NOMO-1 treated with DMSO at 0.1 percent for 48 hours (cell line): ENCODE data around the gene CDV3.

Experiments used
- DNase-seq: peaks from one replicate; lab custom pipeline; 2025; ENCODE audit not compliant: unreplicated experiment; lab: John Stamatoyannopoulos, UW

Gene CDV3

GRCh38 chr3:133563816-133564215, 9.7 kb upstream of the CDV3 start:
- no peak for DNase-seq

GRCh38 chr3:133568294-133569014, 5.0 kb upstream of the CDV3 start:
- no peak for DNase-seq

- DNase-seq: no peak
These were observed 3.1 kb upstream of the CDV3 start for GRCh38 chr3:133570139-133570936.

- no peak for DNase-seq
These were observed 2.6 kb upstream of the CDV3 start for GRCh38 chr3:133570937-133571320.

- no peak for DNase-seq
These were observed 1.1 kb upstream of the CDV3 start for GRCh38 chr3:133572158-133573053.

GRCh38 chr3:133573054-133573628, 345 bp upstream of the CDV3 start:
- no peak for DNase-seq

GRCh38 chr3:133574260-133574881, 885 bp downstream of the CDV3 start:
- no peak for DNase-seq

GRCh38 chr3:133575086-133575485, 1.6 kb downstream of the CDV3 start:
- no peak for DNase-seq

GRCh38 chr3:133576169-133576568, 2.7 kb downstream of the CDV3 start:
- DNase-seq: no peak

- no peak for DNase-seq
These were observed 5.2 kb downstream of the CDV3 start for GRCh38 chr3:133578548-133579191.

GRCh38 chr3:133583396-133583795, 9.9 kb downstream of the CDV3 start:
- no peak for DNase-seq

- DNase-seq: no peak
These were observed 14.5 kb downstream of the CDV3 start for GRCh38 chr3:133588035-133588434.

- no peak for DNase-seq
These were observed 15.4 kb downstream of the CDV3 start for GRCh38 chr3:133588784-133589465.

- no peak for DNase-seq
These were observed 16.0 kb downstream of the CDV3 start for GRCh38 chr3:133589503-133589902.

GRCh38 chr3:133591271-133591742, 17.8 kb downstream of the CDV3 start:
- no peak for DNase-seq

- no peak for DNase-seq
These were observed 19.4 kb downstream of the CDV3 start for GRCh38 chr3:133592843-133593242.

GRCh38 chr3:133593243-133593642, 19.8 kb downstream of the CDV3 start:
- no peak for DNase-seq

- no peak for DNase-seq
These were observed 21.9 kb downstream of the CDV3 start for GRCh38 chr3:133595341-133595740.

GRCh38 chr3:133598405-133598804, 24.9 kb downstream of the CDV3 start:
- DNase-seq: no peak
